HCT116 (cell line): ENCODE measurements around the gene SSUH2. TPM values are rescaled to one million over a fixed set of nuclear protein-coding genes. Genes with fewer than 3 reads are reported as not detected.

Experiments used
- ATAC-seq: fragments of 200-7000 bp; cut with Tn5 transposase; 2 replicates; pipeline ENCODE4 v1.9.1; 2020; ENCODE audit warnings: mild to moderate bottlenecking, moderate library complexity
- BruUV-seq: library from RNA; stranded (reverse); fragments of 400-500 nt; replicated peaks from 2 replicates; lab custom pipeline; 2021; lab: Mats Ljungman, UMichigan
- CTCF ChIA-PET: fragments of 300-600 bp; sonication (Branson Sonifier 250); formaldehyde crosslinking; loops from one replicate; lab custom pipeline; 2021; ENCODE audit warnings: antibody characterized with exemption; lab: Charles Lee
- POLR2A ChIA-PET: fragments of 300-600, 350-600 bp; sonication (Branson Sonifier 250); formaldehyde crosslinking; loops from one replicate; lab custom pipeline; 2021; ENCODE audit warnings: antibody characterized with exemption; lab: Charles Lee
- RAD21 ChIA-PET, 2 experiments: fragments of 300-600 bp; sonication (Branson Sonifier 250); formaldehyde crosslinking; loops; one replicate each; lab custom pipeline; 2023; ENCODE audit warnings: low total read pairs in 2 of 2; ENCODE audit not compliant: uncharacterized antibody in 2 of 2, unreplicated experiment in 2 of 2, low non-redundant PET in 1 of 2; lab: Charles Lee
- DNase-seq: peaks from one replicate; pipeline ENCODE4 v3.0.0-alpha.2; 2010; ENCODE audit warnings: low read depth, low spot score
- H2AFZ ChIP-seq: fragments of 200-600 bp; shearing (Covaris generic), sonication (generic); 2 replicates; pipeline ENCODE4 v1.6.1; 2017; ENCODE audit warnings: low read depth, mixed run types, mixed read lengths, antibody characterized with exemption, low read length; ENCODE audit not compliant: poor library complexity, severe bottlenecking
- H3K27ac ChIP-seq: 2 replicates; pipeline ENCODE4 v1.5.1; 2012; ENCODE audit warnings: low read depth, low read length
- H3K27me3 ChIP-seq: fragments of 200-600 bp; sonication (generic); 2 replicates; pipeline ENCODE4 v1.6.1; 2016; ENCODE audit warnings: mixed run types, low read length, mixed read lengths; ENCODE audit not compliant: insufficient read depth
- H3K36me3 ChIP-seq, 2 experiments: fragments of 200-500 bp in 1 of 2; fragments of 200-600 bp in 1 of 2; sonication (Bioruptor generic) in 1 of 2; sonication (generic) in 1 of 2; 2 replicates each; pipeline versions ENCODE4 v1.5.1 to v1.6.1; 2014 to 2016; ENCODE audit warnings: low read length in 2 of 2, inconsistent platforms in 1 of 2, mixed read lengths in 1 of 2, mixed run types in 1 of 2; ENCODE audit not compliant: insufficient read depth in 2 of 2, control insufficient read depth in 1 of 2
- H3K4me1 ChIP-seq, 2 experiments: fragments of 200-600 bp in 1 of 2; sonication (generic) in 1 of 2; 2 replicates each; pipeline versions ENCODE4 v1.5.1 to v1.6.1; 2012 to 2017; ENCODE audit warnings: low read length in 2 of 2, inconsistent platforms in 1 of 2, mild to moderate bottlenecking in 1 of 2, mixed read lengths in 1 of 2, mixed run types in 1 of 2, moderate library complexity in 1 of 2; ENCODE audit not compliant: insufficient read depth in 2 of 2, control insufficient read depth in 1 of 2
- H3K4me2 ChIP-seq: fragments of 200-600 bp; sonication (generic); 2 replicates; pipeline ENCODE4 v1.6.1; 2017; ENCODE audit warnings: mixed run types, low read length, mixed read lengths
- H3K4me3 ChIP-seq, 2 experiments: fragments of 200-600 bp in 1 of 2; sonication (generic) in 1 of 2; replicated peaks in 1 of 2; 2 replicates each; pipeline ENCODE4 v1.5.1; 2011 to 2016; ENCODE audit warnings: low read length in 2 of 2, control low read depth in 1 of 2, low read depth in 1 of 2, mild to moderate bottlenecking in 1 of 2, mixed read lengths in 1 of 2, mixed run types in 1 of 2
- H3K79me2 ChIP-seq: fragments of 200-600 bp; sonication (generic); 2 replicates; pipeline ENCODE4 v1.6.1; 2017; ENCODE audit warnings: mild to moderate bottlenecking, mixed run types, low read length, moderate library complexity, mixed read lengths; ENCODE audit not compliant: insufficient read depth
- H3K9ac ChIP-seq: fragments of 200-600 bp; sonication (generic); 2 replicates; pipeline ENCODE4 v1.6.1; 2016; ENCODE audit warnings: low read length, mixed read lengths
- H3K9me2 ChIP-seq: fragments of 200-600 bp; sonication (generic), shearing (Covaris generic); 2 replicates; pipeline ENCODE4 v1.6.1; 2017; ENCODE audit warnings: mixed run types, mild to moderate bottlenecking, moderate library complexity; ENCODE audit not compliant: insufficient read depth
- H3K9me3 ChIP-seq, 2 experiments: fragments of 200-500 bp in 1 of 2; fragments of 200-600 bp in 1 of 2; sonication (Bioruptor generic) in 1 of 2; sonication (generic) in 1 of 2; 2 replicates each; pipeline ENCODE4 v1.6.1; 2014 to 2017; ENCODE audit warnings: low read length in 2 of 2, mixed read lengths in 2 of 2, inconsistent platforms in 1 of 2, low read depth in 1 of 2, mild to moderate bottlenecking in 1 of 2, mixed run types in 1 of 2, moderate library complexity in 1 of 2; ENCODE audit not compliant: control insufficient read depth in 1 of 2, insufficient read depth in 1 of 2
- H4K20me1 ChIP-seq: fragments of 200-600 bp; sonication (generic), shearing (Covaris generic); 2 replicates; pipeline ENCODE4 v1.6.1; 2017; ENCODE audit warnings: mixed run types, mild to moderate bottlenecking, moderate library complexity; ENCODE audit not compliant: insufficient read depth
- EZH2phosphoT487 ChIP-seq: fragments of 200-600 bp; IDR thresholded peaks from 2 replicates; pipeline ENCODE4 v1.6.1; 2018; ENCODE audit warnings: antibody characterized with exemption, borderline replicate concordance
- POLR2A ChIP-seq: IDR thresholded peaks from 2 replicates; pipeline ENCODE4 v1.7.0; 2011; ENCODE audit warnings: borderline replicate concordance; ENCODE audit not compliant: insufficient read depth, insufficient read length; ENCODE audit errors: extremely low read depth
- RAD21 ChIP-seq: IDR thresholded peaks from 2 replicates; pipeline ENCODE4 v1.6.1; 2012; ENCODE audit warnings: low read depth, mild to moderate bottlenecking
- intact Hi-C: fragments of 100-400 bp; cut with micrococcal nuclease; formaldehyde crosslinking; loops from 2 replicates; pipeline ENCODE4 v1.10.0; 2022
- total RNA-seq: library from RNA; stranded (reverse); gene quantifications from one replicate; pipeline ENCODE4 v1.2.1, GENCODE V29; 2021; ENCODE audit not compliant: unreplicated experiment
- TF ChIP-seq, protein P1 (sequence below), 3 experiments: fragments of 200-600 bp in 1 of 3; sonication (generic) in 1 of 3; IDR thresholded peaks in 2 of 3; conservative IDR thresholded peaks in 1 of 3; 2 replicates each; pipeline ENCODE4 v1.5.1; 2012 to 2017; ENCODE audit warnings: low read depth in 2 of 3, low read length in 2 of 3, antibody characterized with exemption in 1 of 3, borderline replicate concordance in 1 of 3, control low read depth in 1 of 3, mild to moderate bottlenecking in 1 of 3, mixed read lengths in 1 of 3, mixed run types in 1 of 3, moderate library complexity in 1 of 3; ENCODE audit not compliant: insufficient read depth in 1 of 3

SSUH2 gene
- total RNA-seq, 1 experiment from 2014 or later = 0.76 TPM

DNA sequence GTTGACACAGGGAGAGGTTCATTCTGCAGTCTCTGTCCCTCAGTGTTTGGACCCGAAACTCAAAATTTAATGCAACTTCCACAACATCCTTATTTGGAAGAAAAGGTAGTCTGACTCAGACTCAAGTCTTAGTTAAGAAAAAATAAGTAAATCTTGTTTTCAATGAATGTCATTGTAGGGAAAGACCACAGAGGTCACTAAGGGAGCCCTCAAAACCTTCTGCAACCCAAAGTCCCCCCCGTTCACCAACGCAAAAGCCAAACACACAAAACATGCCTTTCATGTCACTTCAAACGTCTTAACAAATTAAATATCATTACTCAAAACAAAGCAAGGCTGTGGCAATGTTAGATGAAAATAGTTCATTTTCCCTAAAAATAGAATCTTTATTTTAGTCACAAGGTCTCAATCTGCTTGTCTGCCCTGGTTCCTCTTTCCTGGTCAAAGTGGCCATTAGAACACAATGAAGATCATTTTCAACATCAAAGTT lies 20.9 kb upstream of the SSUH2 start:
- POLR2A ChIA-PET = no interaction called here
- H3K9me2 ChIP-seq = no peaks in the 10 kb centered on the region
- TF ChIP-seq POLR2A = no peak
- TF ChIP-seq, all 23 proteins: peak for 0
- ChIA-PET RAD21 (no interaction called here), CTCF (interaction anchor here (2.7 kb wide), 1 partner anchor 48 kb away, joined by 12 read pairs; no protein-coding TSS in a partner anchor)
- Histone ChIP-seq H3K4me2 (no peak overlapping the region), H2AFZ (no peak overlapping the region), H3K27me3 (no peaks in the 10 kb centered on the region), H3K79me2 (no peaks in the 10 kb centered on the region), H3K4me3 (no peak overlapping the region), H4K20me1 (no peaks in the 10 kb centered on the region), H3K27ac (no peak overlapping the region), H3K9ac (no peak overlapping the region), H3K9me3 (no peaks in the 10 kb centered on the region), H3K36me3 (no peaks in the 10 kb centered on the region), H3K4me1 (peaks cover 1 to 15% of the 10 kb centered on the region in 2 experiments; a peak in 3 of 4 replicates)
- intact Hi-C loops = loop anchor here (10.0 kb wide), 2 partner anchors 99 to 269 kb away; partner anchors contain the start of gene OXTR
- BruUV-seq = no TSS peak
- DNase-seq = no peak
- no peak for ATAC-seq

DNA sequence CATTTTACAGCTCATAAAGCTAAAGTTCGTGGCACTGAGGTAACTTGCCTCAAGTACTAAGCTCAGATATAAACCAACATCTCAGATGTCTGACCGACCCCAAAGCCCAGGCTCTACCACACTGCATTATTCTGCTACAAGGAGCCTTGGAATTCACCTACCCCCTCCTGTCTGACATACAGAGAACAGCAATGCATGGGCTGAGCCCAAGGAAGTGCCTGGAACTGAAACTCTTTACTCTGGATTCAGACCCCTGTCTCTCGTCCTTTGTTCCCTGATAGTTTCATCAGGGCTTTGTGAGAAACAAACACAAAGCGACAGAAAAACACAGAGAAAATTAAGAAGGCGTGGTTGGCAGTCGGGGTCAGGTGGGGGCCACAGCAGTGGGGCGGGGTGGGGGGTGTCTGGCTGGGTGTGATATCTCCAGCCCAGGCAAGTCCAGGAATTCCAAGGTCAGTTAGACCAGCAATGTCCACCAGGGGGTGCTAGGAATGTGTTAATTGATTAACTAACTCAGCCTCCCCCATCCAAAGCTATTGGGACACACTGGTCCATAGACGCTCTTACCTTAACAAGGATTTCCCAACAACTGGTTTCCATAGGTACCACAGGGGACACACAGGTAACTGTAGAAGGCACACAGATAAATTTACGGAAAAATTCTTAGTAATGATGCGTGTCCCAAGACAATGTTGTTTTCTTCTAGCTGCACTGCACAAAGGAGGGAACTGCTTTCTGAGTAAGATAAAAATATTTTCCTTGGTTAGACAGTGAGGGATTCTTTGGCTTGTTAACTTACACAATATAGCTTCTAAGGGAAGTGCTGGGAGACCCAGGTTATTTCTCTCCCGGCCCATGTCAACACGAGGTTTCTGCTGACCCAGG lies 18.8 kb upstream of the SSUH2 start:
- peaks cover 8 to 33% of the 10 kb centered on the region in 2 experiments for H3K4me1 ChIP-seq
- H3K4me2 ChIP-seq = peak overlapping the region; percentile 33; the same call in 1 of the 2 replicates
- POLR2A ChIA-PET = no interaction called here

More for the DNA sequence above, 18.8 kb upstream of the SSUH2 start:
- Histone ChIP-seq H3K27ac (no peak overlapping the region), H3K36me3 (no peaks in the 10 kb centered on the region), H2AFZ (peak overlapping the region; percentile 59), H3K4me3 (no peak overlapping the region), H3K9me2 (no peaks in the 10 kb centered on the region), H4K20me1 (no peaks in the 10 kb centered on the region), H3K9me3 (no peaks in the 10 kb centered on the region), H3K9ac (no peak overlapping the region), H3K79me2 (no peaks in the 10 kb centered on the region), H3K27me3 (no peaks in the 10 kb centered on the region)
- no TSS peak for BruUV-seq
- CTCF ChIA-PET = interaction anchor here (0.6 to 3.0 kb wide), 11 partner anchors 14 to 639 kb away, joined by 3 to 12 read pairs (median 4); partner anchors contain the start of gene OXTR
- intact Hi-C loops = loop anchor here (1.0 to 10.0 kb wide), 4 partner anchors 101 to 639 kb away; partner anchors contain the start of gene OXTR
- ATAC-seq (peak; percentile 89), DNase-seq (peak; percentile 71)
- TF ChIP-seq RAD21 (peak; percentile 74), EZH2phosphoT487 (no peak)
- TF ChIP-seq, protein P1, sequence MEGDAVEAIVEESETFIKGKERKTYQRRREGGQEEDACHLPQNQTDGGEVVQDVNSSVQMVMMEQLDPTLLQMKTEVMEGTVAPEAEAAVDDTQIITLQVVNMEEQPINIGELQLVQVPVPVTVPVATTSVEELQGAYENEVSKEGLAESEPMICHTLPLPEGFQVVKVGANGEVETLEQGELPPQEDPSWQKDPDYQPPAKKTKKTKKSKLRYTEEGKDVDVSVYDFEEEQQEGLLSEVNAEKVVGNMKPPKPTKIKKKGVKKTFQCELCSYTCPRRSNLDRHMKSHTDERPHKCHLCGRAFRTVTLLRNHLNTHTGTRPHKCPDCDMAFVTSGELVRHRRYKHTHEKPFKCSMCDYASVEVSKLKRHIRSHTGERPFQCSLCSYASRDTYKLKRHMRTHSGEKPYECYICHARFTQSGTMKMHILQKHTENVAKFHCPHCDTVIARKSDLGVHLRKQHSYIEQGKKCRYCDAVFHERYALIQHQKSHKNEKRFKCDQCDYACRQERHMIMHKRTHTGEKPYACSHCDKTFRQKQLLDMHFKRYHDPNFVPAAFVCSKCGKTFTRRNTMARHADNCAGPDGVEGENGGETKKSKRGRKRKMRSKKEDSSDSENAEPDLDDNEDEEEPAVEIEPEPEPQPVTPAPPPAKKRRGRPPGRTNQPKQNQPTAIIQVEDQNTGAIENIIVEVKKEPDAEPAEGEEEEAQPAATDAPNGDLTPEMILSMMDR (IDR thresholded peaks at IDR 0.05 in 2 of 3, conservative IDR thresholded peaks at IDR 0.05 in 1 of 3; ENCODE audit: borderline replicate concordance in 1 of 3, insufficient read depth in 1 of 3, low read depth in 2 of 3, low read length in 2 of 3) = peak; percentile 65 to 76 (median 66); a peak in 5 of 6 replicates
- RAD21 ChIA-PET = no interaction called here
